OCI-M1 (cell line): ENCODE results near the gene SGPL1.
"Not testable (repeated sequence)": the region's sequence is repeated elsewhere in the genome, so short reads cannot be mapped to it uniquely, and the experiment has no call there.

ENCODE experiments used
- DNase-seq: peaks from one replicate; lab custom pipeline; 2025; lab: John Stamatoyannopoulos, UW

The SGPL1 gene, protein sequence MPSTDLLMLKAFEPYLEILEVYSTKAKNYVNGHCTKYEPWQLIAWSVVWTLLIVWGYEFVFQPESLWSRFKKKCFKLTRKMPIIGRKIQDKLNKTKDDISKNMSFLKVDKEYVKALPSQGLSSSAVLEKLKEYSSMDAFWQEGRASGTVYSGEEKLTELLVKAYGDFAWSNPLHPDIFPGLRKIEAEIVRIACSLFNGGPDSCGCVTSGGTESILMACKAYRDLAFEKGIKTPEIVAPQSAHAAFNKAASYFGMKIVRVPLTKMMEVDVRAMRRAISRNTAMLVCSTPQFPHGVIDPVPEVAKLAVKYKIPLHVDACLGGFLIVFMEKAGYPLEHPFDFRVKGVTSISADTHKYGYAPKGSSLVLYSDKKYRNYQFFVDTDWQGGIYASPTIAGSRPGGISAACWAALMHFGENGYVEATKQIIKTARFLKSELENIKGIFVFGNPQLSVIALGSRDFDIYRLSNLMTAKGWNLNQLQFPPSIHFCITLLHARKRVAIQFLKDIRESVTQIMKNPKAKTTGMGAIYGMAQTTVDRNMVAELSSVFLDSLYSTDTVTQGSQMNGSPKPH

DNA sequence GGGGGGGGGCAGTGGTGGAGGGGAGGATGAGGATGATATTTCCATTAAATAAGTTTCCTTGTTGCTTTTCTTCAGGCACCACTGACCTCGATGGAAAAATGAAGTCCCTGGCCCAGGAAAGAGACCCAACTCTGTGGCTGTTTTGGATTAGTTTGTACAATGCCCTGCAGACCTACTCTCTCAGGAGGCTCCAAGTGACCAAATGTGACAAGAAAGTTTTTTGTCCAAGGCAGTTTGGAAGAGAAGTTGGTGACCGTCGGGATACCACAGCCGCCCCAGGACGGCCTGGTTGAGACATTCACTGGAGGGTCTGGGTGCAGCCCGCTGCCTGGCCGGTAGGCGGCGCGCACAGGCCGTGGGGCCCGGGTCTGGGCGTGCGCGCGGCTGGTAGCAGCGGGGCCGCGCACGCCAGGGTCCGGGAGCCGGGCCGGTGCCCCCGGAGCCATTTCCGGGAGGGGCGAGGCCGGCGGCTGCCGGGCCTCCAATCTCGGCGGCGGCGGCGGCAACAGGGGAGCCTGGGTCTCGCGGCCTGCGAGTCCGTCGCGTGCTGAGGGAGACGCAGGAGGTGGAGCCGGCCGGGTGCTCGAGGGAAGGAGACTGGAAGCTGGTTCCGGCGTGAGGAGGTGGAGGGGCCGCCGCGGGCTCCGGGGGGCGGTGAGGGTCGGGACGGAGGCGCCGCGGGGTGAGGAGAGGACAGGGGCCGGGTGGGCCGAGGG lies at the start of gene SGPL1:
TSS of gene SGPL1 (plus strand) at position 445 of the 716 bp plus-strand sequence. CDS start 906 bp downstream, outside the sequence.
- peak; percentile 94 for DNase-seq

DNA sequence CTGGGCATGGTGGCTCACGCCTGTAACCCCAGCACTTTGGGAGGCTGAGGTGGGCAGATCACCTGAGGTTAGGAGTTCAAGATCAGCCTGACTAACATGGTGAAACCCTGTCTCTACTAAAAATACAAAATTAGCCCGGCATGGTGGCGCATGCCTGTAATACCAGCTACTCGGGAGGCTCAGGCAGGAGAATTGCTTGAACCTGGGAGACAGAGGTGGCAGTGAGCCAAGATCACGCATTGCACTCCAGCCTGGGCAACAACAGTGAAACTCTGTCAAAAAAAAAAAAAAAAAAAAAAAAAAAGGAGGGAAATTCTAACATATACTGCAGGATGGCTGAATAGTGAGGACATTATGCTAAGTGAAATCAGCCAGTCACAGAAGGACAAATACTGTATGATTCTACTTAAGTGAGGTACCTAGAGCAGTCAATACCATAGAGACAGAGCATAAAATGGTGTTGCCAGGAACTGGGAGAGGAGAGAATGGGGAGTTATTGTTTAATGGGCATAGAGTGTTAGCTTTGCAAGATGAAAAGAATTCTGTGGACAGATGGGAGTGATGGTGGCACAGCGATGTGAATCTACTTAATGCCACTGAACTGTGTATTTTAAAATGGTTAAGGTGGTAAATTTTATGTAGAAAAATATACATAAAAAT lies 47.6 kb upstream of the SGPL1 start:
- DNase-seq: not testable (repeated sequence)

DNA sequence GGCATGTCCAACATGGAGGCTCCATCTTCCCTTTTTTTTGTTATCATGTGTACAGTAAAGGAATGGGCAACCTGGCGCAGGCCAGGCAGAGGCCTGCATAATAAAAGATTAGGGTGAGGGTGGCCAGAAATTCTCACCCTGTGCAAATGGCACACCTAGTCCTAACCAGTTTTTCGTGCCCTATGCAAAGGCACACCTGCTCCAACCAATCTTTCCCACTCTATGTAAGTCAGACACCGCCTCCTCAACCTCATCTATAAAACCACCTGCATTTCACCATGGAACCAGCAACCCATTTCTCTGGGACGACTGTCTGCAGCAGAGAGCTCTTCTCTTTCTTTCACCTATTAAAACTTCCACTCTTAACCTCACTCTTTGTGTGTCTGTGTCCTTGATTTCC lies 46.6 kb upstream of the SGPL1 start:
- DNase-seq: no peak

DNA sequence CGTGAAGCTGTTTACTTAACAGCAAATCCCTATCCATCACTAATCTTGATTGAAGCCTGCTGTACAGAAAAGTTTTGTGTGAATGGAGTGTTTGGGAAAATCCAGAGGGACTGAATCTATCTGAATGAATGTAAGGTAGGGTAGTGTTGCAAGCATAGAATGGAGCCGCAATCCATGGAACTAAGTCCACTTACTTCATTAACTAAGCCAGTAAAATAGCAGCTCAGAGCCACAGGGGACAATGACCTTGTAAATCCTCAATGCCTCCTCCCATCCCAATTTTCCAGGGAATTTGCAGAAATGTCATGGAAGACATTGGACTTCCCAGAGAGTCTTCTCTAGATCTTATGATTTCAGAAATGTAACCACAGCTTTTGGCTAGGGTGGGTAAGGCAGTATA lies 45.7 kb upstream of the SGPL1 start:
- no peak for DNase-seq

DNA sequence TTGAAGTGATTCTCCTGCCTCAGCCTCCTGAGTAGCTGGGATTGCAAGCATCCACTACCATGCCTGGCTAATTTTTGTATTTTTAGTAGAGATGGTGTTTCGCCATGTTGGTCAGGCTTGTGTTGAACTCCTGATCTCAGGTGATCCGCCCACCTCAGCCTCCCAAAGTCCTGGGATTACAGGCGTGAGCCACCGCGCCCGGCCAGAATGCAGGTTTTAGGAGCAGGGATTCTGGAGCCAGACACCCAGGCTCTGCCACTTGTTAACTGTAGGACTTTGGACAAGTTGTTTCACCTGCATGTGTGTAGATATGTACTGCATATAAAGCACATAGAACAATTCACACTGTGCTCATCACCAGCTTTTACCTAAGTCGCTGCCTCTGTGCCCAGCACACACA lies 45.2 kb upstream of the SGPL1 start:
- not testable (repeated sequence) for DNase-seq

DNA sequence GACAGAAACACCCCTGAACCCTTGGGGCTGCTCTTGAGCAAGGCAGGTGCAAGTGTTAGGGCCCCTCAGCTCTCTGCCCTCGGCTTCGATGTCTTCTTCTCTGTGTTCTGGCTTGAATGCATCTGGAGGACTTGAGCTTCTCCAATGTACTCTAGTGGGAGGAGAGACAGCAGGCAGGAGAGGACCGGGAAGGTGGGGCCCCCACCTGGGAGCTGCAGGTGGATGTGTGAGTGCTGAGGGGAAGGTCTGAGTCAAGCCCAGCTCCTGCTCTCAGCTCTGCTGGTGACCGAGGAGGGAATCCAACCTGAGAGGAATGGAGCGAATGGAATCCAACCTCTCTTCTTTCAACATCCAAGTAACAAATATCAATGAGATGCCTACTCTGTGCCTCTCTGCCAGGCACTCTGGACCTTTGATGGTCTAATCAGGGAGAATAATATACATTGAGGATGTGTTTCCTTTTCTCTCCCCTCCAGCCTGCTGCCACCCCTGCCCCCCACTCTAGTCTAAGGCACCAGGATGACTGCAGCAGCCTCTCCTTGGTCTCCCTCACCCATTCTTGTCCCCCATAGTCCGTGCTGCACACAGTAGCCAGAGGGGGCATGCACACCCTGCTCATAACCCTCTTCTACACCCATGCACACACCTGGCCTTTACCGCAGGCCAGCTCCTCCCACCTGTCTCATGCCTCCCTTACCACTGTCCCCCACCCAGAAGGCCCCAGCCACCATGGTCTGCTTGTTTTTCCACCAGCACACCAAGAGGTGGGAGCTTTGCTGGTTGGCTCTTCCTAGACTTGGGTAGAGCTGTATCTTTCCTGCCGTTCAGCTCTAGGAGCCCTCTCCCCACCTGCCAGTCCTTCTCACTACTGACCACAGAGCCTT lies 44.2 kb upstream of the SGPL1 start:
- DNase-seq: no peak

DNA sequence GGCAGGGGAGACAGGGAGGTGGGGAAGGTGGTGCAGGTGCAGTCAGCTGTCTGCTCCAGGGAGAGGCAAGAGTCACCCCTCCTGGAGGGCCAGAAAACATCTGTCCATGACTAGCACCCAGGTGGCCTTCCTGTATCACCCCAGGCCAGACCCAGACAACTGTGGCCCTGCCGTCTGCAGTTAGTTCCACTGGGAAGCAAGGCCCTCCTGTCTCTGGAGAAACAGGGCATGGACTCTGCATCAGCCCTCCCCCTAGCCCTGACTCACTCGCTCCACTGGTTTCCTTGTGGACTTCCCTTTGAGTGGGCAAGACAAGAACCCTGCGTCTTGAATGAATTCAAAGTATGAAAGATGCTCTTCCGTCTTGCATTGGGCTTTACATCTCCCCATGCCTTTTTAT lies 43.1 kb upstream of the SGPL1 start:
- DNase-seq: no peak

DNA sequence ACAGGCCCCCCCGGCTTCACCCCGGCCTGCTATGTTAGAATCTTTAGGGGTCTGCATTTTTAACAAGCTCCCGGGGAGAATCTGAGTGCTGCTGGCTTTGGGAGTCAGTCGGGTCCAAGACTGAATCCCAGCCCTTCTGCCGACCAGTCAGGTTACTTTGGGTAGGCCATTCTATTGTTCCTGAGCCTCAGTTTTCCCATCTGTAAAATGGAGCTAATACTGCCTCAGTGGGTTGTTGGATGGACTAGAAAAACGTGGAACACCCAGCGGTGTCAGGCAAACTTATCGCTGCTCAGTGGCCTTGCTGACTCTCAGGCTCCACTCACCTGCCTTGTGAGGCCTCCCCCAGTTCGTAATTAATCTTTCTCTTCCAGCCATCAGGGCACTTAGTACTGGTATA lies 42.3 kb upstream of the SGPL1 start:
- no peak for DNase-seq

DNA sequence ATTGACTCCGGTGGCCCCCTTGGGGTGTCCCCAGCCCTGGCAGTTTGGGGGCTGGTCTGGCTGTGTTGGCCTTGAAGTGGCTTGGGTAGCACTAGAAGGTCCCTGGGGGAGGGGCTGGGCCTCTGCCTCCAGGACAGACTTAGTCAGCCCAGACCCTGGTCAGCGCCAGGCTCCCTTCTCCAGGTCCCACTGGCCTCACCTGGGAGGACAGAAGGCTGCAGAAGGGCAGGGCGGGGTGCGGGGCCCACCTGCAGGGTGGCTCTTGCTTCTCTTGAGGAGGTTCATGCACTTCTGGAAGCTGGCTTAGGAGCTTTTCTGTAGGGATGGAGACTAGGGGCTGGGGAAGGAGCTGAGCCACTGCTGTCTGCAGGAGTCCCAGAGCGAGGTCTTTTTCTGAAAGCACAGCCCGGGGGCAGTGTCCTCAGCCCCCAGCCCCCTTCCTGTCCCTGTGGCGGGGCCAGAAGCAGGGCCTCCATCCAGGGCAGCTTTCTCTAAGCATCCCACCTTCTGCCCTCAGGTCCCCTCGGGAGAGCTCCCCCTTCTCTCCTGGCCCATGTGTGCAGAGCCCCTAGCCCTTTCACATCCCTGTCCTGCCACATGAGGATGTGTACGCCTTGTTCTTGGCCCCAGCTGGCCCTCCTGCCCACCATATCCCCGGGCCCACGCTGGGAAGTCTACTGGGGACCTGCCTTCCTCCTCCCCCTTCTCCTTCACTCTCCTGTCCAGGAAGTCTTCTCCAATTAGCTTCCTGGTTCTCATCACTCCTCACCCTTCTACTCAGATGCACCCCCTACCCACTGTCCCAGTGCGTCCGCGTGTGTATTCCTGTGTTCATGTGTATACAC lies 41.6 kb upstream of the SGPL1 start:
- no peak for DNase-seq

DNA sequence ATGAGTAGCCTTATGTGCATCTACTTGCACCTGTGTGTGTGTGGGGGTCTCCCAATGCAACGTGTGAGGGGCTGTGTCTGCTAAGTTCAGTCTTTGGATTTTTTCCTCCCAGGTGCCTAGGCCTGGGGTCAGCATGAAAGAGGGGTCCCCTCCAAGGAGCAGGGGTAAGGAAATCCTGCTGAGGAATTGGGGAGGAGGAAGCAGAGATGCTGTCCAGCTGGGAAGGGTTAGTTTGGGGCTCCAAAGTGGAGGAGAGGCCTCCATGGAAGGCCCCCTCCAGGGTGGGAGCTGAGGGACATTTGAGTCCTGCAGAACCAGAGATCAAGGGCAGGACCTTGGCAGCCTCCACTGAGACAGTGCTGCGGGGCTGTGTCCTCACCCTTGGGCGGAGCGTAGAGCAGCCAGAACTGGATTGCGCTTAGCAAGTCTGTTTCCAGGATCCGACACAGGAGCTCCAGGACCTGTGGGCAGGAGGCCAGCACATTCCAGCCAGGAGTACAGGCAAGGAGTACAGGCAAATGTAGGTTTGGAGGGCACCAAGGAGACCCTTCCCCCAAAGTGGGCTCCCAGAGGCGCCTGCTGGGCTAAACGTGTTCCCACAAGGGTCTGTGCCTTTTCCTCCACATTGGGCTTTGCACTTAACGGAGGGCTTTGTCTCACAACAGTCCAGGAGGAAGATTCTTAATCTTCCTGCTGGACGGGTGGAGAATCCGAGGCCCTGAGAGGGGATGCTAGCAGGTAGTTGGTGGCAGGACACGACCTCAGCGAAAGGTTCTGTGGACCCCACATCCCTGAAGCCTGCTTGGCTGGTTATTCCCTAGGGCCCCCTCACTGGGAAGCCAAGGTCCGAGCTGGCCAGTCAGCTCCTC lies 40.7 kb upstream of the SGPL1 start:
- no peak for DNase-seq

DNA sequence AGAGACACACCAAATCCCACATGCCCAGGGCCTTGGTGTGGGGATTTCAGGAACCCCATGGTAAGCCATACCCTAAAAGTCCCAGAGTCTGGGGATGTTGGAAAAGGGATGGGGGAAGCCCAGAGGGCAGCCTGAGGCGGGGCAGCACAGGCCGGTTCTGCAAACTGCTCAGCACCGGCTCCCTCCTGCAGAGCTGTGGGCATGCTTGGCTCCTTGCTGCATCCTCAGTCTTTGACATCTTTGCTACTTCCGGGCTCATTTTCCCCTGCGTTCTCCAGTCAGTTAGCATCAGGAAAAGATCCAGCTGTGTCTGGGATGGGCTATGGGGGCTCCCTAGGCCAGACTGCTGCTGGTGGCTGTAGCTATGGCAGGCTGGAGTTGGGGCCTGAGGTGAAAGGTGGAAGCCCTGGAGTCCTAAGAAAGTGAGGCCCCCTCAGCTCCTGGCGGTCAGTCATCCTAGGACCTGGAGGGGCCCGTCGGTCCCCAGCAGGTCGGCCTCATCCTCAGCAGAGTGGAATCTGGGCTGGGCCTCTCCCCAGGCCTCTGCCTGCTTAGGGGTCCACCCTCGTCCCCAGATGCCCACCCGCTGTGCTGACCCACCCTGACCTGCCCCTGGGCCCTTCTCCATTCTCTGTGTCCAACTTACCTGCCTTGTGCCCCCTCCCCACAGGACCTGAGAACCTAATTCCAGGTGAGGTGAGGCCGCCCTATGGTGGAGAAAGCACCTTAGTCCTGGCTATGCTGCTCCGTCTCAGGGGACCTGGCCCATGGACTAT lies 39.9 kb upstream of the SGPL1 start:
- no peak for DNase-seq

DNA sequence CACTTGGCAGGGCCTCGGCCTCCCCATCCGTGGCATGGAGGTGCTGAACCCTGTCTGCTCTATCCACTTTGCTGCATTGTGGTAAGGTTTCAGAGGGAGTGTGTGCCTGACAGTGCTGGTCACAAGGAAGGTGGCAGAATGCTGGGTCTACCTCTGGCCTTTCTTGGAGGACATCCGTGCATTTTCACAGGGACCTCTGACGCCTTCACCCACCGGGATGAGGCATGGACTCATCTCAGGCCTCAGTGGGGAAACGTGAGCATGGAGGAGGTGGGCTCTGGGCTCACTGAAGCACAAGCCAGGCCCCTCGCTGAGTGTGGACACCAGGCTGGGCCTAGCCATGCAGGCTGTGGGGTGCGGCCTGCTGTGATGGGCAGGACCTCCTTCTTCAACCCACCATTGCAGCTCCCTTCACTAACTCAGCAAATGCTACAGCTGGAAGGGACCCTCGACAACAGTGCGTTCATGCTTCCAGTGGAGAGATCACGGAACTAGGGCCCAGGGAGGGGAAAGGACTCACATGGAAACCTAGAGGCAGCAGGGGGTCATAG lies 39.2 kb upstream of the SGPL1 start:
- no peak for DNase-seq

DNA sequence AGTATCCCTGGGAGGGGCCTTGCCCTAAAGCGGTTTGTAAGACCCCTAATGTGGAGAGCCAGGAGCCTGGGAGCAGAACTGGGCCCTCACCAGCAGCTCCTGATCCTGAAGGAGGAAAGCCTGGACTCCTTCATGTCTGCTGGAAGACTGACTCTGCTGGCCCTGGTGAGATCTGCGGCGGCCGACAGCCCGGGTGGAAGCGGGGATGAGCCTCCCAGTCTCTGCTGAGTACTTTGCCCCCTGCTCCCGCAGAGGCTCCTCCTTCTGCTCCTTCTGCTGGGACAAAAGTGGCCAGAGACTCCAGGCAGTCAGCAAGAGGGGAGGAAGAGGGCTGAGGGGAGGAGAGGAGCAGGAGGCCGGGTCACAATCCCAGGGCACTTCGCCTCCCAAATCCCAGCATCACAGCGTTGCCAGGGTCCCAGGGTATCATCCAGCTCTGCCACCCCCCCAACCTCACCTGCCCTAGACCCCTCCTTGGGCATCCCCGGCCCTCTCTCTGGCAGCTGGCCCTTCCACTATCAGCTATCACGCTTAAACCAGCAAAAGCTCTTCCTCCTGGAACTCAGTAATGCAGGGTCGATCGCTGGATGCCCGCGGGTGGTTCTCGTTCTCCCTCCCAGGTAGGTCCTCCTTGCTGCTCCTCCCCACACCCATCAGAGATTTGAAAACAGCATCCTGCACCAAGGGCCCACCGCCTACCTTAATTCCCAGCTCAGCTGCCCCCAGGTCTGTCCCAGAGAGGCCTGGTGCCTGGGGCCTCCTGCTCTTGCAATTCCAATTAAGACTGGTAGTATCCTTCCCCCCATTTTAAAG lies 38.5 kb upstream of the SGPL1 start:
- no peak for DNase-seq

DNA sequence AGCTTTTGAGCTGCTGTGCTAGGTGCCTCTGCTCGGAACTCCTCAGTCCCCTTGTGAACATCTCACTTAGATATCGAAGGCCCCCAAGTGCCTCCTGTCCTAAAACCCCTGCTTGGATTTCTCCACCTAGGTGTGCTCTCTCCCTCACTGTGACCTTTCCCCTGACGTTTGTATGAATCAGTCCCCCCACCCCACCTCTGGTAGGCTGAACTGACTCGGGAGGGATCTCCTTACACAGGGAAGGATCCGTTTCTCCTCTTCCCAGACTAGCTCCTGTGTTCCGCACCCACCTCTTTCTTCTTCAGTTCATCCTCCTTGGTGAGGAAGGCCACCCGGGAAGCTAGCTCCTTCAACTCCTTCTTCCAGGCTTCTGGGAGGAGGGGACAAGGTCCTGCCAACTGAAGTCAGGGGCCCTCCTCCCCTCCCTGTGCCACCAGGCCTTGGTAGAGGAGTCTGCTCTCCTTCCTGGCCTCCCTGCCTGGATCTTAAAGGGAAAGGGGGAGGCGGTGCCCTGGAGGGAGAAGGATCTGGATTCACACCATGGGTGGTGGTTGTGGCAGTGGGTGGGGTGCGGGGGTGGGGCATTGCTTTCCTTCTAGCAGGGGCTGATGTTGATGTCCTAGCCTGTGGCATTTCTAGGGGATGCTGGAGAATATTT lies 37.4 kb upstream of the SGPL1 start:
- DNase-seq: no peak

DNA sequence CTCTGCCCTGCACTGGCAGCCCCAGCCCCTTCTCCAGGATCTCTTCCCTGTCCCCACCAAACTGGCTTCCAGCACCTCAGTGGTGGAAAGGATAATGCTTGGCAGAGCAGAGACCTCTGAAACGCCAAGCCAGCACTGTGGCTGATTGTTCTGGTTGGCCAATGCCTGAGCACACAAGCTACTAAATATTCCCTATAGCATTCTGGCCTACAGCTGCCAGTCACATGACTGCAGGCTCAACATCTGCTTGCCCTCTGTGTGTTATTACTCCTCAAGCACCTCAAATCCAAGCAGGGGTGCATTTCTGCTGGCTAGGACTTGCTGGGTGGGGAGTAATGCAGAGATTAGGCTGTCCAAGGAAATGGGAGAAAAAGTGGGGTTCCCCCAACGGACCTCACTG lies 36.7 kb upstream of the SGPL1 start:
- DNase-seq: no peak

DNA sequence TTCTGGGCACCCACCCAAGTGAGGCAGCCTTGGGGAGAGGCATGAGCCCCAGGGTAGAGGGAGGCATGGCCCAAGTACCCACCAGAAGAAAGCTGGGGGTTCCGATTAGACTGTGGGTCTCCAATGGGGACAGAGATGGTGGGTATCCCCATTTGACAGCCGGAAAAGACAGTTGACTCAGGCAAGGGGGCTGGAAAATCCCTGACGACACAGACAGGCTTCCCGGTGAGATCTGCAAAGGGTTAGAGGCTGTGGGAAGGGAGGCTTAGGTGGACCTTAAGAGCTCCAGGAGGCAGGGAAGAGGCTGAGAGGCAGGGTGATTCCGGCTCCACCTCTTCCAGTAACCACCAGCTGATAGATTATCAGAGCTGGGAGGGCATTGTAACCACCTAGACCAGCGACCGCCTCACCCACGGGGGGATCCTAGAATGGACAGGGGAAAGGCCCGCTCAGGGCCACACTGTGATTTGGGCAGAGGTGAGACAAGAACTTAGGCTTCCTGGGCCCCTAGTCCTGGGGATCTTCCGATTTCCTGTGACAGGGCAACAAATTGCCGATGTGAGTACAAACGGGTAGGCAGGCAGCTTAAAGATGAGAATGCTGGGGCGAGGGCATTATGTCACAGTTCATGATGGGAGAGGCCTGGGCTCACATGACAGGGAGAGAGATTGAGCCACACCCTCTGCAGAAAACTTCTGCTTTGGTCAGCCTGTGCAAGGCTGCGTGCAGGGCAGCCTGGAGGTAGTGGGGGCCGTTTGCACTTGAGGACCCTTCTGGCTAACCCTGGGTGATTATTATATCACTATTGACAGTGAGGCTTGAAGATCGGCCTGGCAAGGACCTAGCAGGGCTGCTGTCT lies 36.0 kb upstream of the SGPL1 start:
- peak; percentile 80 for DNase-seq
